ENCODE measurements around the gene ADAMTS14. TPM values are rescaled to one million over a fixed set of nuclear protein-coding genes. Genes with fewer than 3 reads are reported as not detected.
A peak's percentile ranks its signal among the peaks of the same experiment; 100 is the strongest.

The ADAMTS14 gene
- total RNA-seq, 1 experiment from 2014 or later, result 1.6 TPM

GRCh38 chr10:70678757-70679489 lies 6.6 kb downstream of the ADAMTS14 start:
- Mint-ChIP-seq H3K27me3 (ENCODE audit: low read depth) (peaks cover 2% of the 10 kb centered on the region), H3K36me3 (ENCODE audit: insufficient read depth in 1 of 3, low read depth in 3 of 3) (no peaks in the 10 kb centered on the region; a peak in 3 of 7 replicates), H3K4me3 (no peak overlapping the region; a peak in 1 of 5 replicates), H3K4me1 (peaks cover 26 to 31% of the 10 kb centered on the region in 2 experiments), H3K9me3 (no peaks in the 10 kb centered on the region; a peak in 1 of 5 replicates), H3K27ac (peak overlapping the region in 2 of 3 experiments; percentile 40 to 64; a peak in 1 of 7 replicates)
- no peak overlapping the region for H3T11ph ChIP-seq (ENCODE audit: low read length)
- H4K8ac ChIP-seq (replicated peaks; ENCODE audit: insufficient read length, low read depth, low read length), result no peak overlapping the region
- no peaks in the 10 kb centered on the region for H3K9me3 ChIP-seq (ENCODE audit: control insufficient read depth, low read depth, low read length)
- no peaks in the 10 kb centered on the region for H3K23me2 ChIP-seq (ENCODE audit: insufficient read length, low read depth, low read length, poor library complexity, severe bottlenecking)
- H3K27me3 ChIP-seq (ENCODE audit: insufficient read depth, low read length), result no peaks in the 10 kb centered on the region
- WGBS (ENCODE audit: extremely low coverage, insufficient read length, low lambda C conversion rate), result no CpG with 5 or more reads among the region's 3 CpGs
- no peak for DNase-seq
- H2AFZ ChIP-seq (ENCODE audit: low read length), result no peak overlapping the region
- no peak overlapping the region for H3K14ac ChIP-seq (ENCODE audit: insufficient read depth, low read length)
- no peak overlapping the region for H2AK5ac ChIP-seq (ENCODE audit: insufficient read length, low read length)
- no peak for TF ChIP-seq CTCF (conservative IDR thresholded peaks at IDR 0.05)
- no peak overlapping the region for H3K27ac ChIP-seq (ENCODE audit: insufficient read length, low read depth, low read length)
- no peak overlapping the region for H3K9ac ChIP-seq (ENCODE audit: extremely low read depth, insufficient read length, low read length)
- no peaks in the 10 kb centered on the region for H3K79me1 ChIP-seq (ENCODE audit: insufficient read depth, low read depth, low read length, poor library complexity, severe bottlenecking)
- H2BK15ac ChIP-seq (ENCODE audit: low read depth, low read length), result no peak overlapping the region
- no peak overlapping the region for H2BK12ac ChIP-seq (ENCODE audit: insufficient read length, low read depth, low read length)
- no peaks in the 10 kb centered on the region for H3K4me1 ChIP-seq (ENCODE audit: insufficient read depth, low read length)
- no peak overlapping the region for H3K4ac ChIP-seq (ENCODE audit: low read depth, low read length)
- H4K20me1 ChIP-seq (ENCODE audit: control insufficient read depth, insufficient read depth, insufficient read length), result peaks cover 2% of the 10 kb centered on the region
- no peak overlapping the region for H2BK5ac ChIP-seq (ENCODE audit: insufficient read length, low read length)
- no peak overlapping the region for H3K56ac ChIP-seq (ENCODE audit: insufficient read length, low read depth, low read length)
- no peaks in the 10 kb centered on the region for H3K79me2 ChIP-seq (ENCODE audit: insufficient read depth, low read length)
- no peak overlapping the region for H4K91ac ChIP-seq (ENCODE audit: insufficient read length, low read depth, low read length)
- no peak overlapping the region for H3K4me2 ChIP-seq (ENCODE audit: insufficient read depth, insufficient read length, low read length)
- H4K5ac ChIP-seq (ENCODE audit: insufficient read length, low read depth, low read length), result no peak overlapping the region
- H3K23ac ChIP-seq (ENCODE audit: insufficient read length, low read depth, low read length), result no peak overlapping the region
- no peak overlapping the region for H2BK120ac ChIP-seq (ENCODE audit: low read depth, low read length, poor library complexity, severe bottlenecking)
- H2BK20ac ChIP-seq (ENCODE audit: low read depth, low read length, poor library complexity, severe bottlenecking), result no peak overlapping the region
- H3K18ac ChIP-seq (ENCODE audit: insufficient read length, low read depth, low read length), result no peak overlapping the region
